ENCODE data around the gene MYT1. TPM values are rescaled to one million over a fixed set of nuclear protein-coding genes. Genes with fewer than 3 reads are reported as not detected.

Gene MYT1
- total RNA-seq, 1 donor from 2014 or later: not detected

GRCh38 chr20:64244870-64245603, 80.8 kb downstream of the MYT1 start:
- H3K27me3 Mint-ChIP-seq (ENCODE audit: low read depth): peaks cover 7% of the 10 kb centered on the region
- no peaks in the 10 kb centered on the region for H3K9me3 Mint-ChIP-seq
- H3K27ac Mint-ChIP-seq: no peak overlapping the region
- no peaks in the 10 kb centered on the region for H3K4me1 Mint-ChIP-seq (ENCODE audit: low read depth)
- intact Hi-C loops (cut with micrococcal nuclease): no loop called here
- H3K4me3 Mint-ChIP-seq (ENCODE audit: low read depth): no peak overlapping the region
- no peaks in the 10 kb centered on the region for H3K36me3 Mint-ChIP-seq (ENCODE audit: low read depth)
- DNase-seq (ENCODE audit: low spot score): no peak

GRCh38 chr20:64245746-64246595, 81.7 kb downstream of the MYT1 start:
- no peaks in the 10 kb centered on the region for H3K9me3 Mint-ChIP-seq
- H3K27ac Mint-ChIP-seq: no peak overlapping the region
- intact Hi-C loops (cut with micrococcal nuclease): no loop called here
- H3K27me3 Mint-ChIP-seq (ENCODE audit: low read depth): peaks cover 16% of the 10 kb centered on the region
- DNase-seq (ENCODE audit: low spot score): no peak
- no peaks in the 10 kb centered on the region for H3K4me1 Mint-ChIP-seq (ENCODE audit: low read depth)
- H3K4me3 Mint-ChIP-seq (ENCODE audit: low read depth): no peak overlapping the region
- no peaks in the 10 kb centered on the region for H3K36me3 Mint-ChIP-seq (ENCODE audit: low read depth)

- Mint-ChIP-seq H3K27ac (no peak overlapping the region), H3K4me1 (ENCODE audit: low read depth) (no peaks in the 10 kb centered on the region), H3K4me3 (ENCODE audit: low read depth) (no peak overlapping the region), H3K36me3 (ENCODE audit: low read depth) (no peaks in the 10 kb centered on the region), H3K27me3 (ENCODE audit: low read depth) (peaks cover 23% of the 10 kb centered on the region), H3K9me3 (no peaks in the 10 kb centered on the region)
- intact Hi-C loops (cut with micrococcal nuclease): no loop called here
- DNase-seq (ENCODE audit: low spot score): no peak
These were observed 82.5 kb downstream of the MYT1 start for GRCh38 chr20:64246616-64247306.

GRCh38 chr20:64247307-64247618, 83.0 kb downstream of the MYT1 start:
- H3K4me1 Mint-ChIP-seq (ENCODE audit: low read depth): no peaks in the 10 kb centered on the region
- no peaks in the 10 kb centered on the region for H3K36me3 Mint-ChIP-seq (ENCODE audit: low read depth)
- intact Hi-C loops (cut with micrococcal nuclease): no loop called here
- peaks cover 25% of the 10 kb centered on the region for H3K27me3 Mint-ChIP-seq (ENCODE audit: low read depth)
- H3K9me3 Mint-ChIP-seq: no peaks in the 10 kb centered on the region
- no peak for DNase-seq (ENCODE audit: low spot score)
- H3K4me3 Mint-ChIP-seq (ENCODE audit: low read depth): no peak overlapping the region
- no peak overlapping the region for H3K27ac Mint-ChIP-seq

GRCh38 chr20:64247970-64248841, 84.0 kb downstream of the MYT1 start:
- no peak overlapping the region for H3K27ac Mint-ChIP-seq
- no peak overlapping the region for H3K4me3 Mint-ChIP-seq (ENCODE audit: low read depth)
- no peaks in the 10 kb centered on the region for H3K36me3 Mint-ChIP-seq (ENCODE audit: low read depth)
- H3K9me3 Mint-ChIP-seq: no peaks in the 10 kb centered on the region
- DNase-seq (ENCODE audit: low spot score): no peak
- H3K27me3 Mint-ChIP-seq (ENCODE audit: low read depth): peaks cover 24% of the 10 kb centered on the region
- H3K4me1 Mint-ChIP-seq (ENCODE audit: low read depth): no peaks in the 10 kb centered on the region
- intact Hi-C loops (cut with micrococcal nuclease): no loop called here

GRCh38 chr20:64250027-64250426, 85.8 kb downstream of the MYT1 start:
- no peak overlapping the region for H3K4me3 Mint-ChIP-seq (ENCODE audit: low read depth)
- peaks cover 5% of the 10 kb centered on the region for H3K4me1 Mint-ChIP-seq (ENCODE audit: low read depth)
- H3K27ac Mint-ChIP-seq: no peak overlapping the region
- H3K27me3 Mint-ChIP-seq (ENCODE audit: low read depth): peaks cover 23% of the 10 kb centered on the region
- no peaks in the 10 kb centered on the region for H3K9me3 Mint-ChIP-seq
- DNase-seq (ENCODE audit: low spot score): no peak
- intact Hi-C loops (cut with micrococcal nuclease): no loop called here
- H3K36me3 Mint-ChIP-seq (ENCODE audit: low read depth): no peaks in the 10 kb centered on the region

GRCh38 chr20:64253000-64253383, 88.7 kb downstream of the MYT1 start:
- DNase-seq (ENCODE audit: low spot score): no peak
- intact Hi-C loops (cut with micrococcal nuclease): no loop called here
- H3K27ac Mint-ChIP-seq: no peak overlapping the region
- no peaks in the 10 kb centered on the region for H3K9me3 Mint-ChIP-seq
- no peaks in the 10 kb centered on the region for H3K36me3 Mint-ChIP-seq (ENCODE audit: low read depth)
- H3K4me3 Mint-ChIP-seq (ENCODE audit: low read depth): no peak overlapping the region
- H3K4me1 Mint-ChIP-seq (ENCODE audit: low read depth): peaks cover 24% of the 10 kb centered on the region
- H3K27me3 Mint-ChIP-seq (ENCODE audit: low read depth): peaks cover 23% of the 10 kb centered on the region

GRCh38 chr20:64253443-64253842, 89.2 kb downstream of the MYT1 start:
- Mint-ChIP-seq H3K36me3 (ENCODE audit: low read depth) (no peaks in the 10 kb centered on the region), H3K4me3 (ENCODE audit: low read depth) (peak overlapping the region; percentile 15), H3K9me3 (no peaks in the 10 kb centered on the region), H3K4me1 (ENCODE audit: low read depth) (peaks cover 25% of the 10 kb centered on the region), H3K27me3 (ENCODE audit: low read depth) (peaks cover 23% of the 10 kb centered on the region), H3K27ac (no peak overlapping the region)
- intact Hi-C loops (cut with micrococcal nuclease): no loop called here
- no peak for DNase-seq (ENCODE audit: low spot score)

GRCh38 chr20:64254156-64254555, 89.9 kb downstream of the MYT1 start:
- Mint-ChIP-seq H3K27me3 (ENCODE audit: low read depth) (peaks cover 23% of the 10 kb centered on the region), H3K4me3 (ENCODE audit: low read depth) (peak overlapping the region; percentile 75), H3K9me3 (no peaks in the 10 kb centered on the region), H3K27ac (no peak overlapping the region), H3K36me3 (ENCODE audit: low read depth) (peaks cover 5% of the 10 kb centered on the region), H3K4me1 (ENCODE audit: low read depth) (peaks cover 31% of the 10 kb centered on the region)
- DNase-seq (ENCODE audit: low spot score): no peak
- intact Hi-C loops (cut with micrococcal nuclease): no loop called here

- intact Hi-C loops (cut with micrococcal nuclease): no loop called here
- Mint-ChIP-seq H3K4me3 (ENCODE audit: low read depth) (peak overlapping the region; percentile 75), H3K4me1 (ENCODE audit: low read depth) (peaks cover 33% of the 10 kb centered on the region), H3K27me3 (ENCODE audit: low read depth) (peaks cover 20% of the 10 kb centered on the region), H3K27ac (peak overlapping the region; percentile 69), H3K9me3 (no peaks in the 10 kb centered on the region), H3K36me3 (ENCODE audit: low read depth) (peaks cover 6% of the 10 kb centered on the region)
- no peak for DNase-seq (ENCODE audit: low spot score)
These were observed 90.5 kb downstream of the MYT1 start for GRCh38 chr20:64254571-64255360.

GRCh38 chr20:64255361-64256281, 91.4 kb downstream of the MYT1 start, which contains the start of gene PCMTD2:
TSS of gene PCMTD2 (plus strand) at chr20:64255748. CDS start at chr20:64259966, 4,218 bp downstream.
- intact Hi-C loops (cut with micrococcal nuclease): no loop called here
- no peaks in the 10 kb centered on the region for H3K9me3 Mint-ChIP-seq
- H3K36me3 Mint-ChIP-seq (ENCODE audit: low read depth): peaks cover 15% of the 10 kb centered on the region
- DNase-seq (ENCODE audit: low spot score): peak; percentile 84
- H3K27ac Mint-ChIP-seq: peak within 1 kb of the TSS; percentile 88
- peaks cover 38% of the 10 kb centered on the region for H3K4me1 Mint-ChIP-seq (ENCODE audit: low read depth)
- peaks cover 12% of the 10 kb centered on the region for H3K27me3 Mint-ChIP-seq (ENCODE audit: low read depth)
- H3K4me3 Mint-ChIP-seq (ENCODE audit: low read depth): peak within 1 kb of the TSS; percentile 86
